Activated CD4-positive, alpha-beta T cell treated with anti-CD3 and anti-CD28 coated beads for 36 hours (primary cell): ENCODE measurements around the gene IL1R1. TPM values are rescaled to one million over a fixed set of nuclear protein-coding genes. Genes with fewer than 3 reads are reported as not detected.

Experiments used
- ATAC-seq: fragments of 200-7000 bp; cut with Tn5 transposase; one replicate; pipeline ENCODE4 v1.10.0; 2021; ENCODE audit warnings: mild to moderate bottlenecking, moderate library complexity
- CTCF ChIA-PET: fragments of 350-600 bp; sonication (Branson Sonifier 250); formaldehyde crosslinking; loops from one replicate; lab custom pipeline; 2021; ENCODE audit warnings: antibody characterized with exemption; lab: Charles Lee
- POLR2A ChIA-PET: fragments of 350-600 bp; sonication (Branson Sonifier 250); formaldehyde crosslinking; loops from one replicate; lab custom pipeline; 2021; ENCODE audit warnings: antibody characterized with exemption, inconsistent platforms; lab: Charles Lee
- DNase-seq: peaks from one replicate; pipeline ENCODE4 v3.0.0-alpha.2; 2020
- H3K27ac Mint-ChIP-seq: one replicate; pipeline ENCODE4 v1.8.0; 2021; ENCODE audit warnings: mixed read lengths
- H3K27me3 Mint-ChIP-seq: one replicate; pipeline ENCODE4 v1.8.0; 2021; ENCODE audit warnings: mixed read lengths
- H3K36me3 Mint-ChIP-seq: one replicate; pipeline ENCODE4 v1.8.0; 2021; ENCODE audit warnings: low read depth, mixed read lengths
- H3K4me1 Mint-ChIP-seq: one replicate; pipeline ENCODE4 v1.8.0; 2021; ENCODE audit warnings: mixed read lengths
- H3K4me3 Mint-ChIP-seq: one replicate; pipeline ENCODE4 v1.8.0; 2021; ENCODE audit warnings: mild to moderate bottlenecking, moderate library complexity, mixed read lengths
- H3K9me3 Mint-ChIP-seq: one replicate; pipeline ENCODE4 v1.8.0; 2021; ENCODE audit warnings: low read depth, mixed read lengths
- intact Hi-C, 2 experiments: fragments of 100-400 bp; cut with DNase I in 1 of 2; cut with micrococcal nuclease in 1 of 2; formaldehyde crosslinking; loops; one replicate each; pipeline versions ENCODE4 v1.14.2 to v1.15.1; 2022 to 2024; cut with DNase I, micrococcal nuclease
- total RNA-seq, 2 experiments: library from RNA; stranded (reverse); gene quantifications; one replicate each; pipeline ENCODE4 v1.2.3, GENCODE V29; 2021

The IL1R1 gene
- total RNA-seq, 2 experiments from 2014 or later: 20.8 to 21.8 TPM

- H3K36me3 Mint-ChIP-seq: peaks cover 30% of the 10 kb centered on the region
These were observed 31.8 kb upstream of the IL1R1 start for GRCh38 chr2:102110596-102111334.

GRCh38 chr2:102111823-102112222, 30.7 kb upstream of the IL1R1 start:
- no peak overlapping the region for H3K4me3 Mint-ChIP-seq
- intact Hi-C loops: no loop called here
- no peak for ATAC-seq

More at GRCh38 chr2:102110596-102111334, 31.8 kb upstream of the IL1R1 start:
- ChIA-PET POLR2A (interaction anchor here (0.5 kb wide), 1 partner anchor 89 kb away, joined by 3 read pairs; no protein-coding TSS in a partner anchor), CTCF (interaction anchor here (0.5 to 0.8 kb wide), 2 partner anchors 84 to 130 kb away, joined by 3 read pairs; no protein-coding TSS in a partner anchor)
- Mint-ChIP-seq H3K4me3 (peak overlapping the region; percentile 44), H3K4me1 (peaks cover 77% of the 10 kb centered on the region), H3K27ac (peak overlapping the region; percentile 80), H3K27me3 (peaks cover 15% of the 10 kb centered on the region), H3K9me3 (peaks cover 6% of the 10 kb centered on the region)
- DNase-seq (peak; percentile 45), ATAC-seq (peak; percentile 48)
- intact Hi-C loops: no loop called here

GRCh38 chr2:102112271-102112670, 30.3 kb upstream of the IL1R1 start:
- H3K4me1 Mint-ChIP-seq: peaks cover 87% of the 10 kb centered on the region
- ATAC-seq (no peak), DNase-seq (no peak)
- POLR2A ChIA-PET: interaction anchor here (0.6 kb wide), 1 partner anchor 172 kb away, joined by 3 read pairs; no protein-coding TSS in a partner anchor
- H3K36me3 Mint-ChIP-seq: peaks cover 34% of the 10 kb centered on the region
- no peak overlapping the region for H3K4me3 Mint-ChIP-seq
- H3K27me3 Mint-ChIP-seq: peaks cover 10% of the 10 kb centered on the region
- CTCF ChIA-PET: interaction anchor here (0.8 to 1.0 kb wide), 2 partner anchors 10 to 15 kb away, joined by 3 to 5 read pairs; no protein-coding TSS in a partner anchor
- H3K27ac Mint-ChIP-seq: peak overlapping the region; percentile 40
- intact Hi-C loops: no loop called here
- peaks cover 6% of the 10 kb centered on the region for H3K9me3 Mint-ChIP-seq

More at GRCh38 chr2:102111823-102112222, 30.7 kb upstream of the IL1R1 start:
- Mint-ChIP-seq H3K27me3 (peaks cover 10% of the 10 kb centered on the region), H3K9me3 (peaks cover 6% of the 10 kb centered on the region), H3K27ac (peak overlapping the region; percentile 40), H3K36me3 (peaks cover 31% of the 10 kb centered on the region), H3K4me1 (peaks cover 82% of the 10 kb centered on the region)
- ChIA-PET CTCF (no interaction called here), POLR2A (no interaction called here)
- DNase-seq: no peak

- DNase-seq (no peak), ATAC-seq (no peak)
- intact Hi-C loops: no loop called here
- peaks cover 10% of the 10 kb centered on the region for H3K27me3 Mint-ChIP-seq
- H3K27ac Mint-ChIP-seq: peak overlapping the region; percentile 55
- H3K36me3 Mint-ChIP-seq: peaks cover 36% of the 10 kb centered on the region
- peaks cover 87% of the 10 kb centered on the region for H3K4me1 Mint-ChIP-seq
- peaks cover 8% of the 10 kb centered on the region for H3K9me3 Mint-ChIP-seq
- H3K4me3 Mint-ChIP-seq: no peak overlapping the region
- POLR2A ChIA-PET: interaction anchor here (0.6 kb wide), 1 partner anchor 172 kb away, joined by 3 read pairs; no protein-coding TSS in a partner anchor
- CTCF ChIA-PET: interaction anchor here (0.8 to 1.7 kb wide), 4 partner anchors 8 to 127 kb away, joined by 3 to 9 read pairs (median 4); no protein-coding TSS in a partner anchor
These were observed 29.6 kb upstream of the IL1R1 start for GRCh38 chr2:102112692-102113665.

GRCh38 chr2:102114290-102114721, 28.2 kb upstream of the IL1R1 start:
- H3K9me3 Mint-ChIP-seq: peaks cover 8% of the 10 kb centered on the region
- peak overlapping the region; percentile 1 for H3K4me3 Mint-ChIP-seq
- H3K4me1 Mint-ChIP-seq: peaks cover 86% of the 10 kb centered on the region
- POLR2A ChIA-PET: interaction anchor here (0.7 to 1.0 kb wide), 3 partner anchors 10 to 181 kb away, joined by 3 read pairs; no protein-coding TSS in a partner anchor
- DNase-seq: peak; percentile 52
- ATAC-seq: peak; percentile 87
- H3K36me3 Mint-ChIP-seq: peaks cover 34% of the 10 kb centered on the region
- CTCF ChIA-PET: interaction anchor here (0.9 to 1.7 kb wide), 5 partner anchors 9 to 126 kb away, joined by 3 to 9 read pairs (median 3); no protein-coding TSS in a partner anchor
- peak overlapping the region; percentile 55 for H3K27ac Mint-ChIP-seq
- peaks cover 14% of the 10 kb centered on the region for H3K27me3 Mint-ChIP-seq
- intact Hi-C loops: loop anchor here (1.0 to 2.0 kb wide), 8 partner anchors 10 to 214 kb away; no protein-coding TSS in a partner anchor

DNA sequence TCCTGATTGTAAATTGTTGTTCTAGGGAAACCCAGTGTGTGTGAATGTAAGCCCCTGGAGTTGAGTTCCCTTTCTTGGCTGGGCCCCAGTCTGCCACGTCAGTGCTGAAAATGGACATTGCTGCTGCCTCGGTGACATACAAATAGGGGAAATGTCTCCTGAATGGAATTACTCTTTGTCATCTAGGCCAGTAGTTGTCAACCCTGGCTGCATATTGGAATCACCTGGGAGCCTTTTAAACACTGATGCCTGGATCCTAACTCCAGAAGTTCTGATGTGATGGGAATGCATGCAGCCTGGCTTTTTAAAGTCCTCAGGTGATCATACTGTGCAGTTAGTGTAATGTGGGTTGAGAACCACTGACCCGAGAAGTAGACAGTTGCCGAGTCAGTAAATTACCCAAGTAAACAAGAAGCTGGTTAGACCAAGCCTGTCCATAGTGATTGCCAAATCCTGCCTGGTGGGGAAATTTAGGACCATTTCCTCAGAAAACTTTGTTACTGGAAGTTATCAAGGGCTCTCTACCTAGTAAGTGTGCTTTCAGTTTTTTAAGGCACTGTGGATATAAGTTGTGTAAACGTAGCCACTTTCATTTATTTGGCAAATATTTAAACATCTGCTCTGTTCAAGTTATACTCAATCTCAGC, 27.6 kb upstream of the IL1R1 start:
- Mint-ChIP-seq H3K27me3 (peaks cover 17% of the 10 kb centered on the region), H3K4me3 (peak overlapping the region; percentile 1), H3K27ac (peak overlapping the region; percentile 55), H3K4me1 (peaks cover 83% of the 10 kb centered on the region), H3K9me3 (peaks cover 8% of the 10 kb centered on the region), H3K36me3 (peaks cover 32% of the 10 kb centered on the region)
- peak; percentile 37 for DNase-seq
- POLR2A ChIA-PET: interaction anchor here (0.7 to 1.0 kb wide), 3 partner anchors 11 to 180 kb away, joined by 3 read pairs; no protein-coding TSS in a partner anchor
- ATAC-seq: peak; percentile 17
- intact Hi-C loops: loop anchor here (1.0 to 2.0 kb wide), 8 partner anchors 11 to 215 kb away; no protein-coding TSS in a partner anchor
- CTCF ChIA-PET: interaction anchor here (1.1 to 1.7 kb wide), 3 partner anchors 11 to 125 kb away, joined by 3 to 9 read pairs (median 4); no protein-coding TSS in a partner anchor

DNA sequence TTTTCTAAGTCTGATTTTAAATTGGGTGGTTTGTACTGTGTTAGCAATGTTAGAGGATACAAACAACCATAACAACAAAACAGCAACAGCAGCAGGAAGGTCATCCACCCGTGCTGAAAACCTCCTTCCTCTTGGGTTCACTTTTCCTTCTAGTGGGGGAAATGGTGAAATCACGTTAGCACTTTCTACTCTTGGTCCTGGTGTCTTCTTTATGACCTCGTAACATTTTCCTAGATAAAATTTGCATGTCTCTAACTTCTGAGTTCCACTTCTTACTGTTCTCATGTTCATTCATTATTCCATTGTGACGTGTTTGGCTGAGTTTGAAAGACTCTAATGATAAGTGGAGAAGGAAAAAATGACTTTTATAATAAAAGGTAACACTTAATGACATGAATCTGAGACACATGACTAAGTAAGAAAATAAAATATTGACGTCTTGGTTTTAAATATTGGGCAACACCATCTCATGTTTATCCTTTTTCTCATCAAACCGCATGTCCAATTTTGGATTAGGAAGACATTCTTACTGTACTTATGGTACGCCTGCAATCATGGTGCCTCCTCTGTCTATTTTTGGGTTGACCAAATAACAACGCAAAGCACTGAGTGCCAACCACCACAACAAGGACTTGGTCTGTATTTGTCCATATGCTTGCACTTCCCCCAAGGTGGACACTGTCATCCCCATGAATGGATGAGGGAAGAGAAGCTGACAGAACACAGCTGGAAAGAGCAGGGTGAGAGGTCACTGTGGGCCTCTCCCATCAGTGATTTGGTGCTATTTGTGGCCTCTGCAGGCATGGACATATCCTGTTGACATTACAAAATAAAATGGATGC, 25.7 kb upstream of the IL1R1 start:
- Mint-ChIP-seq H3K9me3 (peaks cover 8% of the 10 kb centered on the region), H3K4me1 (peaks cover 70% of the 10 kb centered on the region), H3K27ac (peak overlapping the region; percentile 83), H3K4me3 (no peak overlapping the region), H3K36me3 (peaks cover 24% of the 10 kb centered on the region), H3K27me3 (peaks cover 14% of the 10 kb centered on the region)
- intact Hi-C loops: no loop called here
- ChIA-PET CTCF (interaction anchor here (0.8 to 1.7 kb wide), 4 partner anchors 10 to 149 kb away, joined by 3 to 6 read pairs (median 3); no protein-coding TSS in a partner anchor), POLR2A (no interaction called here)
- ATAC-seq: peak; percentile 16
- DNase-seq: no peak

- Mint-ChIP-seq H3K36me3 (peaks cover 24% of the 10 kb centered on the region), H3K9me3 (peaks cover 7% of the 10 kb centered on the region), H3K4me3 (no peak overlapping the region), H3K27ac (peak overlapping the region; percentile 83), H3K4me1 (peaks cover 64% of the 10 kb centered on the region), H3K27me3 (peaks cover 14% of the 10 kb centered on the region)
- ChIA-PET CTCF (interaction anchor here (0.8 to 1.7 kb wide), 6 partner anchors 9 to 148 kb away, joined by 3 to 6 read pairs (median 3); no protein-coding TSS in a partner anchor), POLR2A (no interaction called here)
- no peak for ATAC-seq
- intact Hi-C loops: no loop called here
- DNase-seq: no peak
These were observed 25.1 kb upstream of the IL1R1 start for GRCh38 chr2:102117472-102117858.

- no peak for DNase-seq
- intact Hi-C loops: no loop called here
- H3K9me3 Mint-ChIP-seq: peaks cover 8% of the 10 kb centered on the region
- no peak overlapping the region for H3K4me3 Mint-ChIP-seq
- H3K36me3 Mint-ChIP-seq: peaks cover 28% of the 10 kb centered on the region
- H3K27me3 Mint-ChIP-seq: peaks cover 16% of the 10 kb centered on the region
- CTCF ChIA-PET: interaction anchor here (1.1 to 1.7 kb wide), 3 partner anchors 47 to 121 kb away, joined by 4 to 9 read pairs (median 4); no protein-coding TSS in a partner anchor
- ATAC-seq: no peak
- peaks cover 48% of the 10 kb centered on the region for H3K4me1 Mint-ChIP-seq
- POLR2A ChIA-PET: no interaction called here
- peak overlapping the region; percentile 37 for H3K27ac Mint-ChIP-seq
These were observed 23.3 kb upstream of the IL1R1 start for GRCh38 chr2:102119255-102119654.
